Fibroblast of lung (primary cell): ENCODE measurements around the gene RTF1.

ENCODE experiments used
- CTCF ChIP-seq, 2 donors: IDR thresholded peaks in 1 of 2; conservative IDR thresholded peaks in 1 of 2; 1 replicate in 1 of 2; 2 replicates in 1 of 2; pipeline ENCODE4 v1.5.1; 2011 to 2012; ENCODE audit warnings: low read length in 2 of 2, control low read depth in 1 of 2, inconsistent platforms in 1 of 2, low read depth in 1 of 2, mild to moderate bottlenecking in 1 of 2
- EZH2 ChIP-seq: IDR thresholded peaks from 2 replicates; pipeline ENCODE4 v1.5.1; 2012; ENCODE audit warnings: low read length, control low read depth, mild to moderate bottlenecking; ENCODE audit errors: missing control alignments

GRCh38 chr15:41476416-41477048 lies 59.6 kb downstream of the RTF1 start:
- TF ChIP-seq CTCF (conservative IDR thresholded peaks at IDR 0.05 in 1 of 2, IDR thresholded peaks at IDR 0.05 in 1 of 2; ENCODE audit: low read depth in 1 of 2, low read length in 2 of 2) (no peak), EZH2 (no peak)
